H9 (cell line): Measurements from ENCODE around the gene NCAPG. TPM values are rescaled to one million over a fixed set of nuclear protein-coding genes. Genes with fewer than 3 reads are reported as not detected.

Experiments
- DNase-seq: peaks from one replicate; pipeline ENCODE4 v3.0.0-alpha.2; 2017
- H2AFZ ChIP-seq: one replicate; pipeline ENCODE4 v1.6.1; 2013; ENCODE audit warnings: mild to moderate bottlenecking, low read length, control low read depth, moderate library complexity
- H2AK5ac ChIP-seq: 2 replicates; pipeline ENCODE4 v1.6.1; 2013; ENCODE audit warnings: low read length, control low read depth, mixed read lengths; ENCODE audit not compliant: insufficient read length
- H2BK120ac ChIP-seq: one replicate; pipeline ENCODE4 v1.6.1; 2013; ENCODE audit warnings: low read depth, mild to moderate bottlenecking, low read length, control low read depth, inconsistent platforms; ENCODE audit not compliant: poor library complexity, severe bottlenecking
- H2BK12ac ChIP-seq: 2 replicates; pipeline ENCODE4 v1.6.1; 2013; ENCODE audit warnings: low read length, control low read depth, mixed read lengths, low read depth; ENCODE audit not compliant: insufficient read length
- H2BK15ac ChIP-seq: 2 replicates; pipeline ENCODE4 v1.6.1; 2013; ENCODE audit warnings: low read depth, low read length, control low read depth
- H2BK20ac ChIP-seq: one replicate; pipeline ENCODE4 v1.6.1; 2013; ENCODE audit warnings: low read depth, mild to moderate bottlenecking, low read length, control low read depth, inconsistent platforms; ENCODE audit not compliant: poor library complexity, severe bottlenecking
- H2BK5ac ChIP-seq: 2 replicates; pipeline ENCODE4 v1.6.1; 2013; ENCODE audit warnings: low read length, control low read depth, mixed read lengths; ENCODE audit not compliant: insufficient read length
- H3K14ac ChIP-seq: 2 replicates; pipeline ENCODE4 v1.6.1; 2013; ENCODE audit warnings: low read length, control low read depth; ENCODE audit not compliant: insufficient read depth
- H3K18ac ChIP-seq: 2 replicates; pipeline ENCODE4 v1.6.1; 2013; ENCODE audit warnings: low read depth, mild to moderate bottlenecking, mixed read lengths, low read length, control low read depth; ENCODE audit not compliant: insufficient read length
- H3K23ac ChIP-seq: 2 replicates; pipeline ENCODE4 v1.6.1; 2013; ENCODE audit warnings: low read length, control low read depth, mixed read lengths, low read depth; ENCODE audit not compliant: insufficient read length
- H3K23me2 ChIP-seq: 2 replicates; pipeline ENCODE4 v1.6.1; 2013; ENCODE audit warnings: low read depth, mild to moderate bottlenecking, mixed read lengths, low read length, control low read depth; ENCODE audit not compliant: insufficient read length, poor library complexity, severe bottlenecking
- H3K27ac ChIP-seq: 2 replicates; pipeline ENCODE4 v1.5.1; 2013; ENCODE audit warnings: low read length, control low read depth, mixed read lengths, low read depth; ENCODE audit not compliant: insufficient read length
- H3K27me3 ChIP-seq: 2 replicates; pipeline ENCODE4 v1.6.1; 2013; ENCODE audit warnings: low read length, control low read depth, inconsistent platforms; ENCODE audit not compliant: insufficient read depth
- H3K4ac ChIP-seq: 2 replicates; pipeline ENCODE4 v1.6.1; 2013; ENCODE audit warnings: low read depth, mild to moderate bottlenecking, control low read depth, inconsistent platforms, low read length, moderate library complexity
- H3K4me1 ChIP-seq: 2 replicates; pipeline ENCODE4 v1.6.1; 2013; ENCODE audit warnings: low read length, control low read depth, inconsistent platforms; ENCODE audit not compliant: insufficient read depth
- H3K4me2 ChIP-seq: 2 replicates; pipeline ENCODE4 v1.6.1; 2013; ENCODE audit warnings: low read length, control low read depth, mixed read lengths; ENCODE audit not compliant: insufficient read length, insufficient read depth
- H3K56ac ChIP-seq: 2 replicates; pipeline ENCODE4 v1.6.1; 2013; ENCODE audit warnings: low read depth, mild to moderate bottlenecking, mixed read lengths, low read length, control low read depth; ENCODE audit not compliant: insufficient read length
- H3K79me1 ChIP-seq: 2 replicates; pipeline ENCODE4 v1.6.1; 2013; ENCODE audit warnings: low read depth, mild to moderate bottlenecking, moderate library complexity, low read length, control low read depth, inconsistent platforms; ENCODE audit not compliant: insufficient read depth, poor library complexity, severe bottlenecking
- H3K79me2 ChIP-seq: 2 replicates; pipeline ENCODE4 v1.6.1; 2013; ENCODE audit warnings: low read length, control low read depth, inconsistent platforms; ENCODE audit not compliant: insufficient read depth
- H3K9ac ChIP-seq: 2 replicates; pipeline ENCODE4 v1.6.1; 2013; ENCODE audit warnings: low read length, control low read depth, mixed read lengths; ENCODE audit not compliant: insufficient read length; ENCODE audit errors: extremely low read depth
- H3K9me3 ChIP-seq: one replicate; pipeline ENCODE4 v1.6.1; 2013; ENCODE audit warnings: low read depth, low read length, inconsistent platforms; ENCODE audit not compliant: control insufficient read depth
- H3T11ph ChIP-seq: one replicate; pipeline ENCODE4 v1.6.1; 2013; ENCODE audit warnings: mild to moderate bottlenecking, low read length, control low read depth, inconsistent platforms
- H4K20me1 ChIP-seq: one replicate; pipeline ENCODE4 v1.6.1; 2013; ENCODE audit not compliant: control insufficient read depth, insufficient read length, insufficient read depth
- H4K5ac ChIP-seq: 2 replicates; pipeline ENCODE4 v1.6.1; 2013; ENCODE audit warnings: low read depth, mild to moderate bottlenecking, mixed read lengths, low read length, control low read depth; ENCODE audit not compliant: insufficient read length
- H4K8ac ChIP-seq: replicated peaks from 2 replicates; pipeline ENCODE4 v1.6.1; 2013; ENCODE audit warnings: low read length, control low read depth, mixed read lengths, low read depth; ENCODE audit not compliant: insufficient read length
- H4K91ac ChIP-seq: 2 replicates; pipeline ENCODE4 v1.6.1; 2013; ENCODE audit warnings: low read depth, mild to moderate bottlenecking, moderate library complexity, mixed read lengths, low read length, control low read depth; ENCODE audit not compliant: insufficient read length
- H3K27ac Mint-ChIP-seq, 3 experiments: 2 replicates in 2 of 3; 3 replicates in 1 of 3; pipeline ENCODE4 v1.8.0; 2020 to 2021; ENCODE audit warnings: mixed read lengths in 3 of 3, mild to moderate bottlenecking in 1 of 3, moderate library complexity in 1 of 3
- H3K27me3 Mint-ChIP-seq: 2 replicates; pipeline ENCODE4 v1.8.0; 2021; ENCODE audit warnings: low read depth, mild to moderate bottlenecking, moderate library complexity, mixed read lengths
- H3K36me3 Mint-ChIP-seq, 3 experiments: 2 replicates in 2 of 3; 3 replicates in 1 of 3; pipeline ENCODE4 v1.8.0; 2020 to 2021; ENCODE audit warnings: low read depth in 3 of 3, mixed read lengths in 3 of 3; ENCODE audit not compliant: insufficient read depth in 1 of 3
- H3K4me1 Mint-ChIP-seq, 2 experiments: 2 replicates each; pipeline ENCODE4 v1.8.0; 2020; ENCODE audit warnings: mixed read lengths in 2 of 2
- H3K4me3 Mint-ChIP-seq, 2 experiments: 2 replicates in 1 of 2; 3 replicates in 1 of 2; pipeline ENCODE4 v1.8.0; 2020 to 2021; ENCODE audit warnings: mild to moderate bottlenecking in 2 of 2, mixed read lengths in 2 of 2, moderate library complexity in 1 of 2
- H3K9me3 Mint-ChIP-seq, 2 experiments: 2 replicates in 1 of 2; 3 replicates in 1 of 2; pipeline ENCODE4 v1.8.0; 2020; ENCODE audit warnings: mild to moderate bottlenecking in 2 of 2, mixed read lengths in 2 of 2, moderate library complexity in 1 of 2
- CTCF ChIP-seq: fragments of 200-600 bp; sonication (generic); conservative IDR thresholded peaks from 3 replicates; pipeline ENCODE4 v1.8.0; 2021; ENCODE audit warnings: antibody characterized with exemption, mild to moderate bottlenecking
- WGBS: extraction: QIAGEN DNeasy Blood & Tissue Kit; methylation state at CpG from one replicate; pipeline ENCODE4 v1.1.7; 2013; ENCODE audit warnings: missing lambda C conversion rate, low lambda C conversion rate, mixed read lengths; ENCODE audit not compliant: insufficient read length; ENCODE audit errors: extremely low coverage; 5-methylcytosine and 5-hydroxymethylcytosine counted together
- total RNA-seq: library from RNA; stranded (reverse); gene quantifications from 2 replicates; pipeline ENCODE4 v1.2.1, GENCODE V29; 2021

The NCAPG gene
- total RNA-seq, 1 experiment from 2014 or later = 48.8 TPM

- H2AK5ac ChIP-seq = no peak overlapping the region
- no peaks in the 10 kb centered on the region for H3K79me1 ChIP-seq
- DNase-seq = no peak
- no peak overlapping the region for H3K4me2 ChIP-seq
- no peak overlapping the region for H3K18ac ChIP-seq
- no peak overlapping the region for H4K5ac ChIP-seq
- H3K4ac ChIP-seq = no peak overlapping the region
- H3T11ph ChIP-seq = no peak overlapping the region
- H2BK120ac ChIP-seq = no peak overlapping the region
- H3K4me1 Mint-ChIP-seq = peaks cover 0 to 5% of the 10 kb centered on the region in 2 experiments; a peak in 2 of 4 replicates
- H3K56ac ChIP-seq = no peak overlapping the region
- no peaks in the 10 kb centered on the region for H3K27me3 Mint-ChIP-seq
- no CpG with 5 or more reads among the region's 3 CpGs for WGBS
- no peak overlapping the region for H3K4me3 Mint-ChIP-seq
- no peak overlapping the region for H3K14ac ChIP-seq
- peaks cover 12 to 14% of the 10 kb centered on the region in 2 experiments for H3K9me3 Mint-ChIP-seq
- H3K23ac ChIP-seq = no peak overlapping the region
- H3K9ac ChIP-seq = no peak overlapping the region
- H3K4me1 ChIP-seq = no peaks in the 10 kb centered on the region; the same call in 1 of the 2 replicates
- no peak for TF ChIP-seq CTCF
- no peaks in the 10 kb centered on the region for H3K9me3 ChIP-seq
- no peaks in the 10 kb centered on the region for H4K20me1 ChIP-seq
- H2BK12ac ChIP-seq = no peak overlapping the region
- no peaks in the 10 kb centered on the region for H3K27me3 ChIP-seq
- peaks cover 13 to 20% (median 17%) of the 10 kb centered on the region in 3 experiments for H3K36me3 Mint-ChIP-seq
- H3K27ac ChIP-seq = no peak overlapping the region
- H2BK15ac ChIP-seq = no peak overlapping the region
- H4K8ac ChIP-seq = no peak overlapping the region
- H3K27ac Mint-ChIP-seq = no peak overlapping the region
- no peak overlapping the region for H2AFZ ChIP-seq
- no peak overlapping the region for H4K91ac ChIP-seq
- no peak overlapping the region for H2BK5ac ChIP-seq
- no peak overlapping the region for H2BK20ac ChIP-seq
- no peaks in the 10 kb centered on the region; the same call in 1 of the 2 replicates for H3K79me2 ChIP-seq
- H3K23me2 ChIP-seq = no peaks in the 10 kb centered on the region
Observed at GRCh38 chr4:17867276-17867675, 56.5 kb downstream of the NCAPG start.
